ENCODE measurements around the gene SSX7.
"Not testable (repeated sequence)": the region's sequence is repeated elsewhere in the genome, so short reads cannot be mapped to it uniquely, and the experiment has no call there.

Gene SSX7, protein sequence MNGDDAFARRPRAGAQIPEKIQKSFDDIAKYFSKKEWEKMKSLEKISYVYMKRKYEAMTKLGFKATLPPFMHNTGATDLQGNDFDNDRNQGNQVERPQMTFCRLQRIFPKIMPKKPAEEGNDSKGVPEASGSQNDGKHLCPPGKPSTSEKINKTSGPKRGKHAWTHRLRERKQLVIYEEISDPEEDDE

GRCh38 chrX:52654800-52655199 lies at the start of gene SSX7:
Gene SSX7 (minus strand): TSS chrX:52654900. CDS start chrX:52653472, 1,428 bp downstream.
- not testable (repeated sequence) for DNase-seq (ENCODE audit: low read depth)

- not testable (repeated sequence) for DNase-seq (ENCODE audit: low read depth)
These were observed 37.3 kb upstream of the SSX7 start for GRCh38 chrX:52692034-52692433.

GRCh38 chrX:52662218-52662617 lies 7.5 kb upstream of the SSX7 start:
- not testable (repeated sequence) for DNase-seq (ENCODE audit: low read depth)

DNA sequence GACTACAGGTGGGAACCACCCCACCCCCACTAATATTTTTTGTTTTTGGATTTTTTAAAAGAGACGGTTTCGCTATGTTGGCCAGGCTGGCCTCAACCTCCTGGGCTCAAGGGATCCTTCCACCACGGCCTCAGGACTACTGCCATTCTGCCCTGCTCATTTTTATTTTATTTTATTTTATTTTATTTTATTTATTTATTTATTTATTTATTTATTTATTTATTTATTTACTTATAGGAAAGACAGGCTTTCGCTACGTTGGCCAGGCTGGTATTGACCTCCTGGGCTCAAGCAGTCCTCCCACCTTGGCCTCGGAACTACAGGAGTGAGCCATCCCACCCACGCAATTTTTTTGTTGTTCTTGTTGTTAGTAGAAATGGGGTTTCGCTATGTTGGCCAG lies 775 bp upstream of the SSX7 start:
- not testable (repeated sequence) for DNase-seq (ENCODE audit: low read depth)

GRCh38 chrX:52650676-52651075 lies 4.0 kb downstream of the SSX7 start:
- not testable (repeated sequence) for DNase-seq (ENCODE audit: low read depth)

GRCh38 chrX:52648956-52649355 lies 5.7 kb downstream of the SSX7 start:
- not testable (repeated sequence) for DNase-seq (ENCODE audit: low read depth)

DNA sequence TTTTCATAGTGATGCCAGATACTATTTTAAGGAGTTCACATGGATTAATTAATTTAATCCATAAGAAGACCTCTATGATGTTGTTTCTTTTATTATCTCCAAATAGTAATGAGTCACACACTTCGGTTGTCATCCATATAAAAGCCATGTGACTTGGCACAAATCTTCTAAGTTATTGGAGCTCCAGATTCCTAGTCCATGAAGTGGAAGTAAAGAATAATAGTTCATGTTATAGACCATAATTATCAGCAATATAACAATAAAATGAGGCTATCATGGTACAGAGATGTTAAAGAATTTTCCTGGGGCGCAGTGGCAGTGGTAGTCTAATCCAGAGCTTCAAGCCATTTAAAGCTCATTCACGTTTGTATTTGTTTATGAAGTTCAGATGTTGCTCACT lies 26.2 kb downstream of the SSX7 start:
- DNase-seq (ENCODE audit: low read depth), result not testable (repeated sequence)

DNA sequence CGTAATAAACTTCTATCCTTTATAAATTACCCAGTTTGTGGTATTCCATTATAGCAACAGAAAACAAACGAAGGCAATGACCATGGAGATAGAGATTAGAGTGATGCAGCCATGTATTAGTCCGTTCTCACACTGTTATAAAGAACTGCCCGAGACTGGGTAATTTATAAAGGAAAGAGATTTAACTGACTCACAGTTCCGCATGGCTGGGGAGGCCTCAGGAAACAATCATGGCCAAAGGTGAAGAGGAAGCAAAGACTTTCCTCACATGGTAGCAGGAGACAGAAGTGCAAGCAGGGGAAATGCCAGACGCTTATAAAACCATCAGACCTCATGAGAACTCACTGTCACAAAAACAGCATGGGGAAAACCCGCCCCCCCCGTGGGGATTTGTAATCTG lies 34.0 kb downstream of the SSX7 start:
- not testable (repeated sequence) for DNase-seq (ENCODE audit: low read depth)

GRCh38 chrX:52608961-52609360 lies 45.7 kb downstream of the SSX7 start:
- no peak for DNase-seq (ENCODE audit: low read depth)

DNA sequence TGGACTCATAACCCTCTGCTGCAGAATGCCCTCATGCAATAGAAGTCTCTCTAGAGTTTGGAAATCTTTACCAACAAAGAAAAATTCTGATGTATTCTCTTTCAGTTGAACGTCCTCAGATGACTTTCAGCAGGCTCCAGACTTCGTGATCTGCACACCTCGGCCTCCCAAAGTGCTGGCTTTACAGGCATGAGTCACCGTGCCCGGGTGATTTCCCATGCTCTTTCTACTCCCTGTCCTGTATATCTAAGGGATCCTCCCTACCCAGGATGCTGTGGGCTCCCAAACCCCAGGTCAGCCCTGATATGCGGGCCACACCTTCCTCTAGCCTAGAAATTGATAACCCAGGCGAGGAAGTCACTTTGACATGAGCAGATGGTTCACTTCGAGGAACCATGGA lies 51.5 kb downstream of the SSX7 start:
- not testable (repeated sequence) for DNase-seq (ENCODE audit: low read depth)

DNA sequence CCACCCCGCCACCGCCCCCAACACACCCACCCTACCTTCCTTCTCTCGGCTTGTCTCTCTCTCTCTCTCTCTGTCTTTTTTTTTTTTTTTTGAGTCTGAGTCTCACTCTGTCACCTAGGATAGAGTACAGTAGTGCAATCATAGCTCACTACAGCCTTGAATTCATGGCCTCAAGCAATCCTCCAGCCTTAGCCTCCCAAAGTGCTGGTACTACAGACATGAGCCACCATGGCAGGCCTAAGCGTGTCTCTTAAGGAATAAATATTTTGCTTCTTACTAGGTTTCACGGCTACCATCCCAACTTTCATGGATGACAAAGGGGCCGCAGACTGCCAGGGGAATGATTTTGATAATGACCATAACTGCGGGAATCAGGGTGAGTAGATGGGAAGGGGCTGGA lies 55.8 kb downstream of the SSX7 start:
- no peak for DNase-seq (ENCODE audit: low read depth)

DNA sequence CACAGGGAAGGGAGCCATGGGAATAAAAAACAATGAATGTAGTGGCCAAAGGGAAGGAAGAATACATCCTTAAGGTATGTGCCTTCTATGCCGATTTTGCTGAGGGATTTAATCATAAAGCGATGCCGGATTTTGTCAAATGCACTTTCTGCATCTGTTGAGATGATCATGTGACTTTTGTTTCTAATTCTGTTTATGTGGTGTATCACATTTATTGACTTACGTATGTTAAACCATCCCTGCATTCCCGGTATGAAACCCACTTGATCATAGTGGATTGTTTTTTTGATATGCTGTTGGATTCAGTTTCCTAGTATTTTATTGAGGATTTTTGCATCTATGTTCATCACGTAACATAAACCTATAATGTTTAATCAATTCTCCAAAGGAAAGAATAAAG lies 60.0 kb downstream of the SSX7 start:
- DNase-seq (ENCODE audit: low read depth), result no peak
